Measurements from ENCODE around the gene CALHM5.

- TF ChIP-seq POLR2A (IDR thresholded peaks at IDR 0.05; ENCODE audit: low read length) (no peak), CTCF (IDR thresholded peaks at IDR 0.05) (no peak), CHD2 (IDR thresholded peaks at IDR 0.05; ENCODE audit: low read length, partially characterized antibody) (no peak), MAFK (IDR thresholded peaks at IDR 0.05; ENCODE audit: partially characterized antibody) (no peak), KDM1A (IDR thresholded peaks at IDR 0.05; ENCODE audit: low read depth) (no peak), MAZ (IDR thresholded peaks at IDR 0.05; ENCODE audit: borderline replicate concordance, low read depth, low read length) (no peak), CEBPB (IDR thresholded peaks at IDR 0.05) (no peak), HMGXB4 (CRISPR knock-in tag; IDR thresholded peaks at IDR 0.05; ENCODE audit: borderline replicate concordance) (no peak), ELK1 (IDR thresholded peaks at IDR 0.05; ENCODE audit: low read depth, low read length) (no peak), SMC3 (IDR thresholded peaks at IDR 0.05) (no peak), NPAS2 (CRISPR knock-in tag; IDR thresholded peaks at IDR 0.05; ENCODE audit: borderline replicate concordance) (no peak), EP300 (IDR thresholded peaks at IDR 0.05) (no peak), NR3C1 (IDR thresholded peaks at IDR 0.05) (no peak), ESRRA (IDR thresholded peaks at IDR 0.05; ENCODE audit: borderline replicate concordance, low read length) (no peak)
These were observed 31.0 kb downstream of the CALHM5 start for GRCh38 chr6:116542426-116542825.

All from A549 (cell line).